ENCODE measurements around the gene TTC33. TPM values are rescaled to one million over a fixed set of nuclear protein-coding genes. Genes with fewer than 3 reads are reported as not detected.

TTC33 gene
- polyA plus RNA-seq, 12 donors: 20.8 to 27.2 (median 22.5) TPM; not detected in 1

- DNase-seq: no peak
Observed at GRCh38 chr5:40781843-40782409, 26.2 kb upstream of the TTC33 start.

DNA sequence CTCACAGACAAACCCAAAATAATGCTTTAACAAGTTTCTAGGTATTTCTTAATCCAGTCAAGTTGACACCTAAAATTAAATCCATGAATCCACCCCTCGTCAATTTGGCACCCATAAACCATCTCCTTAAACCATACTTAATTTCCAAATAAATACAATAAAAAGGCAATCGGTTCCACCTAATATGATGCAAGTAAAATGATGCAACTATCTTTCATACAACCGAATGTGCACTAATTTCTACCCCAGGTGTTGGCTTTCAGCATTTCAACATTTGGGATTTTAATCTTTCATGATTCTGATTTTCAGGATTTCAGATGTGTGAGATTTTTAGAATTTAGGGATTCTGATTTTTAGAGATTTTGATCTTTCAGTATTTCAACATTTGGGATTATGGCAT is 25.1 kb upstream of the TTC33 start:
- DNase-seq: no peak

GRCh38 chr5:40780199-40780598 is 24.4 kb upstream of the TTC33 start:
- DNase-seq: no peak

DNA sequence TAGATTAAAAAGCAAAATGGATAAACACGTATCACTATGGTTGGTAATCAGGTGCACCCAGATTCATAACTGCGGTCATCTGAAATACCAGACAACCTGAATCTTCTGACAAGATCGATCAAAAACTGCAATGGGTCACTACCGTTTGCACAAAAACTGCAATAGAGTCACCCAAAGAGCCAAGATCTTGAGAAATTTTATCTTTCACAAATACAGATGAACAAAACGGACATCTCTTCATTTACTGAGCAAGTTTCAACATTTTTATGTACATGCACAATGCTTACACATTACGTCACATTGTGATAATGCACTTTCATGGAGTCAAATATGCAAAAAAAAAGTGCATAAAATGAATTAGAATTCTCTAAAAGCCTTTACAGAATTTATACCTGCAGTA is 23.8 kb upstream of the TTC33 start:
- DNase-seq: no peak

DNA sequence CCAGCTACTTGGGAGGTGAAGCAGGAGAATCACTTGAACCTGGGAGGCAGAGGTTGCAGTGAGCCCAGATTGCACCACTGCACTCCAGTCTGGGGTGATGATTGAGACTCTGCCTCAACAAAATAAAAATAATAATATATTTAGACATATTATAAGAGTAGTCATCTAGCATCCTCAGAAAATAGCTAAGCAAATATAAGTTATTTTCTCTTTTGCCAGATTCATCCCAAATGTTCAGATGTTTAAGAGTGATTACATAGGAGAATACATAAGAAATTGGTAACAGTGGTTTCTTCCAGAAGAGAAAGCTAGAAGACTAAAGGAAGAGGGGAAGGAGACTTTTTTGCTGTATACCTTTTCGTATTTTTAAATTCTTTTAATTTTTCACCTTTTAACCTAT is 22.4 kb upstream of the TTC33 start:
- DNase-seq: no peak

DNA sequence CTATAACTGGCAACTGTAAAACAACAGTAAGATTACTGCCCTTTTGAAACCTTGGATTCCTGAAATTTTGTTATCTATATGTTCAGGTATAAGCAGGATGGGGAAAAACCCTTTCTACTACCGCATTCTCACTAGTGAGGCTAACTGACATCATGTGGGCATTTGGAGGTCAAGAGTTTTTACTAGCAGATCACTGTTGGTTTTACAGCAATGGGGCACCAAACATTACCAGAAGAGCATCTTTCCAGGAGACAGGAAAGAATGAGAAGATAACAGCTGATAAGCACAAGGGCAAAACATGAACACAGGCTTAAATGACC is 20.9 kb upstream of the TTC33 start:
- no peak for DNase-seq

- no peak for DNase-seq
Observed at GRCh38 chr5:40775846-40776657, 20.3 kb upstream of the TTC33 start.

DNA sequence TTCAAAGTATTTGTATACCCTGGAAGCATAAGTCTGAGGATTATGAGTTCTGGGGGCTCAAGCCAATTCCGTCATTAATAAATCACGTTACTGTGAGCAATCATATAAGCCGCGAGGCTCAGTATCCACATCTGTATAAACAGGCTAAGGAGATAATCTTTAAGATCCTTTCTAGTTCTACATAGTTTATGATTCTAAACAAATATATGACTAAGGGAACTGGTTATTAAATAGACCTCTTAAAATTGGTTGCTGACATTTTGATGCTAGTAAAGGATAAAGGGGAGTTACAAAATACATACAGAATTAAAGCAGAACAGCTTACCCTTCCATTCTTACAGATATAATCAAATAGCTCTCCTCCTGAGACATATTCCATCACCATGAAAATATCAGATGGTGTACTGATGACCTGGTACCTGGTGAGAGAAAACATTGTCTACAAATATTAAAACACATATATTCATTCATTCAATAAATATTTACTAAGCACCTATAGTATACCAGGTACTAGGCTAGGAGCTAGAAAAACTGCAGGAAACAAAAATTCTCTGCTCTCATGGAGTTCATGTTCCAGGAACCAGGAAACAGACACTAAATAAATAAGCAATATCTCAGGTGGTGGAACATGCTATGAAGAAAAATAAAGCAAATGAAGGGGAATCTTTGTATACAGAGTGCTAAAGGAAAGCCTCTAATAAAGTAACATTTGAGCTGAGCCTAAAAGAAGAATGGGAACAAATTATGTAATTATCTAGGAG is 19.5 kb upstream of the TTC33 start:
- no peak for DNase-seq

DNA sequence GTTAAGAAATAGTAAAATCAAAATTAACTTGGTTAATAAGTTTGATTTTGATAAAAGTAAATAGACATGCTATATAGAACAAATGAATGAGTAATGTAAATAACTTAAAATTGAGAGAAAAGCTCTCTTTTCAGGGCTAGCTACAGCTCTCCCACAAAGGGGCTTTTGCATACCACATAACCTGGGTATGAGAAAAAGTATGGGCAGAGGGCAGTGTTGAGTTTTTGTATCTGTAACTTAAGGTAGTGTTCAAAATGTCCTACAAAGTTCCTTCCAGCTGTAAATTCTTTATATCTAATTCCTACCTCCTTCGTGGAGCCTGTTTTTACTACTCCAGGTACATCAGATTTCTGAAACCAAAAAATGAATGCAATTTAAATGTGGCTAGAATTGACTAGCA is 18.9 kb upstream of the TTC33 start:
- DNase-seq: no peak

DNA sequence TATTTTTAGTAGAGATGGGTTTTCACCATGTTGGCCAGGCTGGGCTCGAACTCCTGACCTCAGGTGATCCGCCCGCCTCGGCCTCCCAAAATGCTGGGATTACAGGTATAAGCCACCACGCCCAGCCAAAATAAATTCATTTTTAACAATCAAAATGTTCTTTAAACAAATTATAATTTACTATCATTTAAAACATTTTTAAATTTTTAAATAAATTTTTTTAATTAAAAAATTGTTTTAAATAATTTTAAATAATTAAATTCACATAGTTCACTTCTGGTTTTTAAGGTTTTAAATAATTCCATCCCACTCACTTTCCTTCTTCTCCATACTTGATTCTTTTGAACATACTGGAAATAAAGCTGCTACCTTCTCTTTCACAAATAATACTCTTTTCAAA is 15.0 kb upstream of the TTC33 start:
- DNase-seq: no peak

DNA sequence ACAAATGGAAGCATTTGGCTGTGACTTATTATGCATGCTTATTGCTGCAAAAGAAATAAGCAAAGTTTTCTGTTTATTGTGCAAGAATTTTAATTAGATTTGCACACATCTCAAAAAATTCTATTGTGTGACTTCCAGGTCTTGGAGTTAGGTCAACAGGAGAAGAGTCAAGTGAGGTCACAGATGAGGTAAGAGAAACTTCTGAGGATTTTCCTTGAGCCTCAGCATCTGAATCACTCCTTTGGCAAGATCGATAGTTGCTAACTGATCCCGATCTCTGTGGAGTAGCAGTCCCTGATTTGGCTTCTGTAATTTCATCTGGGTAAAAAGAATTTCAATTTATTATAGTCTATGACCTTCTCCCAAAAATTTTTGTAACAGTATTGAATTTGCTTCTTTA is 6.9 kb upstream of the TTC33 start:
- DNase-seq: no peak

DNA sequence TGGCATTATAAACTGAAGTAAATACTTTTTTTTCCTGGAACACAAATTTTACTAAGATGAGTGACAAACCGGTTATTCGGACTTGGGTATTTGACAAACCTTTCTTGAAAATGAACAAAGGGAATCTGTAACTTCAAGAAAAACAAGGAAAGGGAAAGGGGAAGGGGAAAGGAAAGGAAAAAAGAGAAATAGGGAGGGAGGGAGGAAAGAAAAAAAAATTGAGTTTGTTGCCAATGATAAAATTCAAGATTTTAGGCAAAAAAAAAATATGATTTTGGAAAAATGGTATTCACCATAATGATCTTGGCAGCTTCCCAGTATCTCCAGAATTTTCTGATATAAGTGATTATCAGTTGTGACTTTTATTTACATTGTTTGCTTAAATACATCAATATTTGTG is 1.6 kb upstream of the TTC33 start:
- DNase-seq: no peak

- DNase-seq: peak; percentile 85
Observed at GRCh38 chr5:40755093-40755406, 711 bp downstream of the TTC33 start.

GRCh38 chr5:40754381-40755092 is 1.2 kb downstream of the TTC33 start:
- peak; percentile 43 for DNase-seq

- DNase-seq: no peak
Observed at GRCh38 chr5:40746703-40747102, 9.1 kb downstream of the TTC33 start.

- no peak for DNase-seq
Observed at GRCh38 chr5:40743771-40744170, 12.0 kb downstream of the TTC33 start.

GRCh38 chr5:40738502-40738901 is 17.3 kb downstream of the TTC33 start:
- DNase-seq: no peak

- DNase-seq: peak; percentile 67
Observed at GRCh38 chr5:40736103-40736875, 19.5 kb downstream of the TTC33 start.

GRCh38 chr5:40735609-40736008 is 20.2 kb downstream of the TTC33 start:
- no peak for DNase-seq

GRCh38 chr5:40734986-40735385 is 20.8 kb downstream of the TTC33 start:
- no peak for DNase-seq

GRCh38 chr5:40733879-40734563 is 21.7 kb downstream of the TTC33 start:
- no peak for DNase-seq

Data from muscle of arm (tissue), 12 donors.